Measurements from ENCODE around the gene LONRF3. TPM values are rescaled to one million over a fixed set of nuclear protein-coding genes. Genes with fewer than 3 reads are reported as not detected.

LONRF3 gene
- total RNA-seq, 1 experiment from 2014 or later: not detected

DNA sequence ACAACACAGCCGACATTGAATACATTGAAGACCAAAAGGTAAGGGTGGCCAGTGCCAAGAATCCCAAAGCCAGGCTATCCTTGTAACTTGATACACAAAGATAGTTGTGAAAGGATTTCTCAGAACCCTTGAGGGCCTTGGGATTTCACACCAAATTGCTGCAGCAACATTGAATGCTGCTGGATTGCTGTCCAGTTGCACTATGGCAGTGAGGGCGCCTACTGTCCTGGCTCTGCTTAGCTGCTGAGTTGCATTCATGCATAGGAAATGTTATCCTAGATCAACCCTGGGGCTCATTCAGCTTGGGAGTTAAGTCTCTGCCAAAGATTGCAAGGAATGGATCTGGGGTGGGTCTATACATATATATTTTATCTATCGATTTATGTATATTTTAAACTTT lies 38.7 kb downstream of the LONRF3 start:
- no peaks in the 10 kb centered on the region for H3K4me1 Mint-ChIP-seq
- ATAC-seq (no peak), DNase-seq (ENCODE audit: low spot score) (no peak)
- TF ChIP-seq ZNF263 (CRISPR knock-in tag; IDR thresholded peaks at IDR 0.05; ENCODE audit: low read depth) (no peak), ZNF671 (CRISPR knock-in tag; IDR thresholded peaks at IDR 0.05) (no peak), ZNF423 (CRISPR knock-in tag; IDR thresholded peaks at IDR 0.05) (no peak), SMAD4 (CRISPR knock-in tag; IDR thresholded peaks at IDR 0.05) (no peak), ESRRA (CRISPR knock-in tag; IDR thresholded peaks at IDR 0.05; ENCODE audit: borderline replicate concordance) (no peak), ZBTB21 (CRISPR knock-in tag; IDR thresholded peaks at IDR 0.05; ENCODE audit: borderline replicate concordance) (no peak), ZNF416 (CRISPR knock-in tag; IDR thresholded peaks at IDR 0.05) (no peak), NR2C2 (CRISPR knock-in tag; IDR thresholded peaks at IDR 0.05) (no peak), TP53 (CRISPR knock-in tag; IDR thresholded peaks at IDR 0.05) (no peak), FOXP1 (CRISPR knock-in tag; IDR thresholded peaks at IDR 0.05; ENCODE audit: borderline replicate concordance) (no peak), HMGA2 (CRISPR knock-in tag; IDR thresholded peaks at IDR 0.05) (no peak), NFYB (CRISPR knock-in tag; conservative IDR thresholded peaks at IDR 0.05; ENCODE audit: low read depth) (no peak)
- TF ChIP-seq, protein P1, sequence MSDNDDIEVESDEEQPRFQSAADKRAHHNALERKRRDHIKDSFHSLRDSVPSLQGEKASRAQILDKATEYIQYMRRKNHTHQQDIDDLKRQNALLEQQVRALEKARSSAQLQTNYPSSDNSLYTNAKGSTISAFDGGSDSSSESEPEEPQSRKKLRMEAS (CRISPR knock-in tag; IDR thresholded peaks at IDR 0.05): no peak
- TF ChIP-seq, protein P2, sequence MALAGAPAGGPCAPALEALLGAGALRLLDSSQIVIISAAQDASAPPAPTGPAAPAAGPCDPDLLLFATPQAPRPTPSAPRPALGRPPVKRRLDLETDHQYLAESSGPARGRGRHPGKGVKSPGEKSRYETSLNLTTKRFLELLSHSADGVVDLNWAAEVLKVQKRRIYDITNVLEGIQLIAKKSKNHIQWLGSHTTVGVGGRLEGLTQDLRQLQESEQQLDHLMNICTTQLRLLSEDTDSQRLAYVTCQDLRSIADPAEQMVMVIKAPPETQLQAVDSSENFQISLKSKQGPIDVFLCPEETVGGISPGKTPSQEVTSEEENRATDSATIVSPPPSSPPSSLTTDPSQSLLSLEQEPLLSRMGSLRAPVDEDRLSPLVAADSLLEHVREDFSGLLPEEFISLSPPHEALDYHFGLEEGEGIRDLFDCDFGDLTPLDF (CRISPR knock-in tag; IDR thresholded peaks at IDR 0.05): no peak
- TF ChIP-seq, protein P3, sequence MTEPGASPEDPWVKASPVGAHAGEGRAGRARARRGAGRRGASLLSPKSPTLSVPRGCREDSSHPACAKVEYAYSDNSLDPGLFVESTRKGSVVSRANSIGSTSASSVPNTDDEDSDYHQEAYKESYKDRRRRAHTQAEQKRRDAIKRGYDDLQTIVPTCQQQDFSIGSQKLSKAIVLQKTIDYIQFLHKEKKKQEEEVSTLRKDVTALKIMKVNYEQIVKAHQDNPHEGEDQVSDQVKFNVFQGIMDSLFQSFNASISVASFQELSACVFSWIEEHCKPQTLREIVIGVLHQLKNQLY (CRISPR knock-in tag; IDR thresholded peaks at IDR 0.05): no peak
- TF ChIP-seq, protein P4, sequence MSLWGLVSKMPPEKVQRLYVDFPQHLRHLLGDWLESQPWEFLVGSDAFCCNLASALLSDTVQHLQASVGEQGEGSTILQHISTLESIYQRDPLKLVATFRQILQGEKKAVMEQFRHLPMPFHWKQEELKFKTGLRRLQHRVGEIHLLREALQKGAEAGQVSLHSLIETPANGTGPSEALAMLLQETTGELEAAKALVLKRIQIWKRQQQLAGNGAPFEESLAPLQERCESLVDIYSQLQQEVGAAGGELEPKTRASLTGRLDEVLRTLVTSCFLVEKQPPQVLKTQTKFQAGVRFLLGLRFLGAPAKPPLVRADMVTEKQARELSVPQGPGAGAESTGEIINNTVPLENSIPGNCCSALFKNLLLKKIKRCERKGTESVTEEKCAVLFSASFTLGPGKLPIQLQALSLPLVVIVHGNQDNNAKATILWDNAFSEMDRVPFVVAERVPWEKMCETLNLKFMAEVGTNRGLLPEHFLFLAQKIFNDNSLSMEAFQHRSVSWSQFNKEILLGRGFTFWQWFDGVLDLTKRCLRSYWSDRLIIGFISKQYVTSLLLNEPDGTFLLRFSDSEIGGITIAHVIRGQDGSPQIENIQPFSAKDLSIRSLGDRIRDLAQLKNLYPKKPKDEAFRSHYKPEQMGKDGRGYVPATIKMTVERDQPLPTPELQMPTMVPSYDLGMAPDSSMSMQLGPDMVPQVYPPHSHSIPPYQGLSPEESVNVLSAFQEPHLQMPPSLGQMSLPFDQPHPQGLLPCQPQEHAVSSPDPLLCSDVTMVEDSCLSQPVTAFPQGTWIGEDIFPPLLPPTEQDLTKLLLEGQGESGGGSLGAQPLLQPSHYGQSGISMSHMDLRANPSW (CRISPR knock-in tag; conservative IDR thresholded peaks at IDR 0.05; ENCODE audit: low read depth): no peak
- TF ChIP-seq, protein P5, sequence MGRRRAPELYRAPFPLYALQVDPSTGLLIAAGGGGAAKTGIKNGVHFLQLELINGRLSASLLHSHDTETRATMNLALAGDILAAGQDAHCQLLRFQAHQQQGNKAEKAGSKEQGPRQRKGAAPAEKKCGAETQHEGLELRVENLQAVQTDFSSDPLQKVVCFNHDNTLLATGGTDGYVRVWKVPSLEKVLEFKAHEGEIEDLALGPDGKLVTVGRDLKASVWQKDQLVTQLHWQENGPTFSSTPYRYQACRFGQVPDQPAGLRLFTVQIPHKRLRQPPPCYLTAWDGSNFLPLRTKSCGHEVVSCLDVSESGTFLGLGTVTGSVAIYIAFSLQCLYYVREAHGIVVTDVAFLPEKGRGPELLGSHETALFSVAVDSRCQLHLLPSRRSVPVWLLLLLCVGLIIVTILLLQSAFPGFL (CRISPR knock-in tag; IDR thresholded peaks at IDR 0.05; ENCODE audit: borderline replicate concordance): no peak
- TF ChIP-seq, protein P6, sequence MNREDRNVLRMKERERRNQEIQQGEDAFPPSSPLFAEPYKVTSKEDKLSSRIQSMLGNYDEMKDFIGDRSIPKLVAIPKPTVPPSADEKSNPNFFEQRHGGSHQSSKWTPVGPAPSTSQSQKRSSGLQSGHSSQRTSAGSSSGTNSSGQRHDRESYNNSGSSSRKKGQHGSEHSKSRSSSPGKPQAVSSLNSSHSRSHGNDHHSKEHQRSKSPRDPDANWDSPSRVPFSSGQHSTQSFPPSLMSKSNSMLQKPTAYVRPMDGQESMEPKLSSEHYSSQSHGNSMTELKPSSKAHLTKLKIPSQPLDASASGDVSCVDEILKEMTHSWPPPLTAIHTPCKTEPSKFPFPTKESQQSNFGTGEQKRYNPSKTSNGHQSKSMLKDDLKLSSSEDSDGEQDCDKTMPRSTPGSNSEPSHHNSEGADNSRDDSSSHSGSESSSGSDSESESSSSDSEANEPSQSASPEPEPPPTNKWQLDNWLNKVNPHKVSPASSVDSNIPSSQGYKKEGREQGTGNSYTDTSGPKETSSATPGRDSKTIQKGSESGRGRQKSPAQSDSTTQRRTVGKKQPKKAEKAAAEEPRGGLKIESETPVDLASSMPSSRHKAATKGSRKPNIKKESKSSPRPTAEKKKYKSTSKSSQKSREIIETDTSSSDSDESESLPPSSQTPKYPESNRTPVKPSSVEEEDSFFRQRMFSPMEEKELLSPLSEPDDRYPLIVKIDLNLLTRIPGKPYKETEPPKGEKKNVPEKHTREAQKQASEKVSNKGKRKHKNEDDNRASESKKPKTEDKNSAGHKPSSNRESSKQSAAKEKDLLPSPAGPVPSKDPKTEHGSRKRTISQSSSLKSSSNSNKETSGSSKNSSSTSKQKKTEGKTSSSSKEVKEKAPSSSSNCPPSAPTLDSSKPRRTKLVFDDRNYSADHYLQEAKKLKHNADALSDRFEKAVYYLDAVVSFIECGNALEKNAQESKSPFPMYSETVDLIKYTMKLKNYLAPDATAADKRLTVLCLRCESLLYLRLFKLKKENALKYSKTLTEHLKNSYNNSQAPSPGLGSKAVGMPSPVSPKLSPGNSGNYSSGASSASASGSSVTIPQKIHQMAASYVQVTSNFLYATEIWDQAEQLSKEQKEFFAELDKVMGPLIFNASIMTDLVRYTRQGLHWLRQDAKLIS (CRISPR knock-in tag; IDR thresholded peaks at IDR 0.05; ENCODE audit: borderline replicate concordance): no peak
- ChIA-PET POLR2A (no interaction called here), CTCF (no interaction called here)
- peaks cover 3% of the 10 kb centered on the region; the same call in 1 of the 2 replicates for H3K27me3 Mint-ChIP-seq (ENCODE audit: low read depth)
- H3K36me3 Mint-ChIP-seq: no peaks in the 10 kb centered on the region
- H3K27ac Mint-ChIP-seq: no peak overlapping the region
- no peaks in the 10 kb centered on the region for H3K9me3 Mint-ChIP-seq
- no peak overlapping the region for H3K4me3 Mint-ChIP-seq
